ENCODE data around the gene HSPBP1. TPM values are rescaled to one million over a fixed set of nuclear protein-coding genes. Genes with fewer than 3 reads are reported as not detected.
A peak's percentile ranks its signal among the peaks of the same experiment; 100 is the strongest.

HSPBP1 gene
- total RNA-seq, 1 experiment from 2014 or later, result 83.4 TPM

DNA sequence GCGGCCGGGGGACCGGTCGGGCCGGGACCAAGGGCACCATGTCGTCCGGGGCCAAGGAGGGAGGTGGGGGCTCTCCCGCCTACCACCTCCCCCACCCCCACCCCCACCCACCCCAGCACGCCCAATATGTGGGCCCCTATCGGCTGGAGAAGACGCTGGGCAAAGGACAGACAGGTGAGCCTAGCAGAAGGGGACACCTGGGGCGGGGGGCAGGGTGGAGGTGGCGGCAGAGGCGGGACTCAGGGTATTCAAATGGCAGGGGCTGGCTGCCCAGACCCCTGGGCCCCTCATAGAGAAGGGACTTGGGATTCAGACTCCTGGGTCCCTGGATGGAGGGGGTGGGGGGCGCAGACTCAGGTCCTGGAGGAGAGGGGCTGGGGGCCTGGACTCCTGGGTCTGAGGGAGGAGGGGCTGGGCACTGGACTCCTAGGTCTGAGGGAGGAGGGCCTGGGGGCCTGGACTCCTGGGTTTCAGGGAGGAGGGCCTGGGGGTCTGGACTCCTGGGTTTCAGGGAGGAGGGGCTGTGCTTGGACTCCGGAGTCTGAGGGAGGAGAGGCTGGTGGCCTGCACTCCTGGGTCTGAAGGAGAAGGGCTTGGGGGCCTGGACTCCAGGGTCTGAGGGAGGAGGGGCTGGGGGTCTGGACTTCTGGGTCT lies 4.6 kb upstream of the HSPBP1 start:
- TF ChIP-seq EZH2 (IDR thresholded peaks at IDR 0.05; ENCODE audit: borderline replicate concordance, low read depth, low read length, poor library complexity, severe bottlenecking), result no peak
- TF ChIP-seq, protein P1, sequence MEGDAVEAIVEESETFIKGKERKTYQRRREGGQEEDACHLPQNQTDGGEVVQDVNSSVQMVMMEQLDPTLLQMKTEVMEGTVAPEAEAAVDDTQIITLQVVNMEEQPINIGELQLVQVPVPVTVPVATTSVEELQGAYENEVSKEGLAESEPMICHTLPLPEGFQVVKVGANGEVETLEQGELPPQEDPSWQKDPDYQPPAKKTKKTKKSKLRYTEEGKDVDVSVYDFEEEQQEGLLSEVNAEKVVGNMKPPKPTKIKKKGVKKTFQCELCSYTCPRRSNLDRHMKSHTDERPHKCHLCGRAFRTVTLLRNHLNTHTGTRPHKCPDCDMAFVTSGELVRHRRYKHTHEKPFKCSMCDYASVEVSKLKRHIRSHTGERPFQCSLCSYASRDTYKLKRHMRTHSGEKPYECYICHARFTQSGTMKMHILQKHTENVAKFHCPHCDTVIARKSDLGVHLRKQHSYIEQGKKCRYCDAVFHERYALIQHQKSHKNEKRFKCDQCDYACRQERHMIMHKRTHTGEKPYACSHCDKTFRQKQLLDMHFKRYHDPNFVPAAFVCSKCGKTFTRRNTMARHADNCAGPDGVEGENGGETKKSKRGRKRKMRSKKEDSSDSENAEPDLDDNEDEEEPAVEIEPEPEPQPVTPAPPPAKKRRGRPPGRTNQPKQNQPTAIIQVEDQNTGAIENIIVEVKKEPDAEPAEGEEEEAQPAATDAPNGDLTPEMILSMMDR (conservative IDR thresholded peaks at IDR 0.05; ENCODE audit: low read depth, low read length), result no peak
- H3K27me3 ChIP-seq (replicated peaks; ENCODE audit: insufficient read depth, low read depth, low read length, poor library complexity), result no peaks in the 10 kb centered on the region
- H3K27ac ChIP-seq (ENCODE audit: low read depth, low read length, poor library complexity, severe bottlenecking), result peak overlapping the region; percentile 76
- peaks cover 14% of the 10 kb centered on the region for H3K36me3 ChIP-seq (ENCODE audit: insufficient read depth, low read length, poor library complexity, severe bottlenecking)
- H3K4me1 ChIP-seq (ENCODE audit: insufficient read depth, low read length, poor library complexity, severe bottlenecking), result peaks cover 12% of the 10 kb centered on the region
- intact Hi-C loops (cut with micrococcal nuclease; ENCODE audit: unreplicated experiment), result no loop called here
- no peak for DNase-seq (ENCODE audit: low spot score)
- ChIA-PET CTCF (no interaction called here), POLR2A (ENCODE audit: low non-redundant PET) (no interaction called here)
- no peaks in the 10 kb centered on the region for H3K9me3 ChIP-seq (ENCODE audit: low read depth, low read length, poor library complexity, severe bottlenecking)
- H3K4me3 ChIP-seq (ENCODE audit: low read depth, low read length, poor library complexity, severe bottlenecking), result peak overlapping the region; percentile 66
- no TSS peak for BruUV-seq (replicated peaks)

DNA sequence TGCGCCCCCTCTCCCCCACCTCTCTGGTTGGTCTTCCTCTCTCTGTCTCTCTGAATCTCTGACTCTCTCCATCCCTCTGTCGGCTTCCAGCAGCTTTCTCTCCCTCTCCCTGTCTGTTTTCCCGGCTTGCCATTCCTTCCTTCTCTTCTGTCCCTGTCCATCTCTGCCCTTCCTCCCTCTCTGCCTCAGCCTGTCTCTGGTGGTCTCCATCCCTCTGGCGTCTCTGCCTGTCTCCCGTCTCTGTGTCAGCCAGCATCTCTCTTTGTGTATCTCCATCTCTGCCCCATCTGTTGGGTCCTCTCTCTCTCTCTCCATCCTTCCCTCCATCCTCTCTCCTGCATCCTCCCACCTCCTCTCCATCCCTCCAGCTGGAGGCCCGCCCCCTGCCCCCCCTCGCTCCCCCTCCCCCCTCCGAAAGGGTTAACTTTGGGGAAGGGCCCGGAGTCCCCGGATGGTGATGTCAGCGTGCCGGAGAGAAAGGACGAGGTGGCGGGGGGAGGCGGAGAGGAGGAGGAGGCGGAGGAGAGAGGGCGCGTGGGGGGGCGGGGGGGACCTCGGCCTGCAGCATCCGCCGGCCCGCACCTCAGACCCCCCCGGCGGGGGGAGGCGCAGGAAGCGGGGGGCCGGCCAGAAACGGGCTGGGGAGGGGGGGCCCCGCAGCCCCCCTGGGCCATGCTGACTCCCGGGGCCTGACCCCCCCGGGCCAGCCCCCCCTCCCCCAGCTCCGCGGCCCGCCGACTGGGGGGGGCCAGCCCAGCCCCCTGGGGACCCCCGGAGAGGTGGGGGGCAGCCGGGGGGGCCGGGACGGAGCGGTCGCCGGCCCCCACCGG lies 3.9 kb upstream of the HSPBP1 start, which contains the start of gene BRSK1:
Gene BRSK1 (plus strand): TSS at position 450 of the 830 bp plus-strand sequence. CDS start 446 bp downstream, outside the sequence.
- CTCF ChIA-PET, result no interaction called here

DNA sequence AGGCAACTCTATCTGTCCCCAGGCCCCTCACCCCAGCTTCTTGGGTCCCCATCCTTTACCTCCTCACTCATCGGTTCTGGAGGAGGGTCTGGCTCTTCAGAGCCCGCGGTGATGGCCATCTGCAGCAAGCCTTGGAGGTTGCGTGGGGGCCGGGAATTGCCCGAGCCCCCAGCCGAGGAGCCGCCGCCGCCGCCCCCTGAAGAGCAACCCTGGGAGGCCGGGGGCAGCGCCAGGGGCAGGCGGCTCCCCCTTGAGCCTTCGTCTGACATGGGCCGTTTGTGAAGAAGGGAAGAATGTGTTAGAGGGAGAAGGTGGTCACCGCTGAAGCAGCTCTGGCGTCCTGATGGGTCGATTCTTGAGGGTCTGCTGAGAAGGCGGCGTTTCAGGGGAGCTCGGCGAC lies 570 bp downstream of the HSPBP1 start:
- no TSS peak for BruUV-seq (replicated peaks)
- POLR2A ChIA-PET (ENCODE audit: low non-redundant PET), result no interaction called here
- H3K9me3 ChIP-seq (ENCODE audit: low read depth, low read length, poor library complexity, severe bottlenecking), result no peaks in the 10 kb centered on the region
- CTCF ChIA-PET, result no interaction called here
- TF ChIP-seq, protein P1 (conservative IDR thresholded peaks at IDR 0.05; ENCODE audit: low read depth, low read length), result no peak
- TF ChIP-seq EZH2 (IDR thresholded peaks at IDR 0.05; ENCODE audit: borderline replicate concordance, low read depth, low read length, poor library complexity, severe bottlenecking), result no peak
- H3K27me3 ChIP-seq (replicated peaks; ENCODE audit: insufficient read depth, low read depth, low read length, poor library complexity), result no peaks in the 10 kb centered on the region
- H3K4me1 ChIP-seq (ENCODE audit: insufficient read depth, low read length, poor library complexity, severe bottlenecking), result peaks cover 12% of the 10 kb centered on the region
- intact Hi-C loops (cut with micrococcal nuclease; ENCODE audit: unreplicated experiment), result no loop called here
- H3K36me3 ChIP-seq (ENCODE audit: insufficient read depth, low read length, poor library complexity, severe bottlenecking), result peaks cover 6% of the 10 kb centered on the region
- H3K27ac ChIP-seq (ENCODE audit: low read depth, low read length, poor library complexity, severe bottlenecking), result peak overlapping the region; percentile 84
- H3K4me3 ChIP-seq (ENCODE audit: low read depth, low read length, poor library complexity, severe bottlenecking), result peak overlapping the region; percentile 74
- no peak for DNase-seq (ENCODE audit: low spot score)

More for the DNA sequence above, 3.9 kb upstream of the HSPBP1 start, which contains the start of gene BRSK1:
- no peaks in the 10 kb centered on the region for H3K27me3 ChIP-seq (replicated peaks; ENCODE audit: insufficient read depth, low read depth, low read length, poor library complexity)
- peak; percentile 90 for DNase-seq (ENCODE audit: low spot score)
- H3K27ac ChIP-seq (ENCODE audit: low read depth, low read length, poor library complexity, severe bottlenecking), result peak within 1 kb of the TSS; percentile 76
- H3K36me3 ChIP-seq (ENCODE audit: insufficient read depth, low read length, poor library complexity, severe bottlenecking), result peaks cover 7% of the 10 kb centered on the region
- intact Hi-C loops (cut with micrococcal nuclease; ENCODE audit: unreplicated experiment), result no loop called here
- peaks cover 12% of the 10 kb centered on the region for H3K4me1 ChIP-seq (ENCODE audit: insufficient read depth, low read length, poor library complexity, severe bottlenecking)
- H3K4me3 ChIP-seq (ENCODE audit: low read depth, low read length, poor library complexity, severe bottlenecking), result peak within 1 kb of the TSS; percentile 66
- TF ChIP-seq, protein P1 (conservative IDR thresholded peaks at IDR 0.05; ENCODE audit: low read depth, low read length), result no peak
- TF ChIP-seq EZH2 (IDR thresholded peaks at IDR 0.05; ENCODE audit: borderline replicate concordance, low read depth, low read length, poor library complexity, severe bottlenecking), result no peak
- BruUV-seq (replicated peaks), result no TSS peak
- no peaks in the 10 kb centered on the region for H3K9me3 ChIP-seq (ENCODE audit: low read depth, low read length, poor library complexity, severe bottlenecking)
- POLR2A ChIA-PET (ENCODE audit: low non-redundant PET), result no interaction called here

Data from A673 (cell line).